ENCODE results near the gene PRSS33. TPM values are rescaled to one million over a fixed set of nuclear protein-coding genes. Genes with fewer than 3 reads are reported as not detected.

Gene PRSS33
- total and polyA plus RNA-seq, 5 donors from 2014 or later, result not detected

GRCh38 chr16:2813771-2814221 is 26.4 kb upstream of the PRSS33 start:
- H3K4me1 Mint-ChIP-seq, result peaks cover 0 to 4% (median 0%) of the 10 kb centered on the region in 4 donors
- DNase-seq (no peak), ATAC-seq (ENCODE audit: low read depth in 2 of 2) (no peak)
- H3K36me3 Mint-ChIP-seq, result no peaks in the 10 kb centered on the region
- Histone ChIP-seq H3K4me3 (ENCODE audit: low read depth, low read length) (no peak overlapping the region), H3K27me3 (ENCODE audit: control insufficient read depth, insufficient read depth, low read length) (no peaks in the 10 kb centered on the region), H3K36me3 (ENCODE audit: control insufficient read depth, insufficient read depth, low read length) (no peaks in the 10 kb centered on the region), H3K27ac (ENCODE audit: insufficient read depth, low read length, poor library complexity, severe bottlenecking) (no peak overlapping the region), H3K4me1 (ENCODE audit: control insufficient read depth, insufficient read depth, low read length, poor library complexity, severe bottlenecking) (no peaks in the 10 kb centered on the region), H3K9me3 (ENCODE audit: control insufficient read depth in 2 of 2, low read length in 2 of 2) (no peaks in the 10 kb centered on the region)
- no peak overlapping the region for H3K27ac Mint-ChIP-seq
- no peak overlapping the region for H3K4me3 Mint-ChIP-seq
- peaks cover 0 to 2% (median 0%) of the 10 kb centered on the region in 7 donors for H3K9me3 Mint-ChIP-seq
- peaks cover 11% of the 10 kb centered on the region for H3K27me3 Mint-ChIP-seq

- H3K4me1 Mint-ChIP-seq, result peaks cover 0 to 2% (median 0%) of the 10 kb centered on the region in 4 donors
- Histone ChIP-seq H3K36me3 (ENCODE audit: control insufficient read depth, insufficient read depth, low read length) (no peaks in the 10 kb centered on the region), H3K9me3 (ENCODE audit: control insufficient read depth in 2 of 2, low read length in 2 of 2) (no peaks in the 10 kb centered on the region), H3K27ac (ENCODE audit: insufficient read depth, low read length, poor library complexity, severe bottlenecking) (no peak overlapping the region), H3K4me1 (ENCODE audit: control insufficient read depth, insufficient read depth, low read length, poor library complexity, severe bottlenecking) (no peaks in the 10 kb centered on the region), H3K4me3 (ENCODE audit: low read depth, low read length) (no peak overlapping the region), H3K27me3 (ENCODE audit: control insufficient read depth, insufficient read depth, low read length) (no peaks in the 10 kb centered on the region)
- no peaks in the 10 kb centered on the region for H3K36me3 Mint-ChIP-seq
- DNase-seq (no peak), ATAC-seq (ENCODE audit: low read depth in 2 of 2) (no peak)
- H3K4me3 Mint-ChIP-seq, result no peak overlapping the region
- H3K9me3 Mint-ChIP-seq, result peaks cover 0 to 2% (median 0%) of the 10 kb centered on the region in 7 donors
- H3K27ac Mint-ChIP-seq, result no peak overlapping the region
- H3K27me3 Mint-ChIP-seq, result peaks cover 20% of the 10 kb centered on the region
These were observed 24.5 kb upstream of the PRSS33 start for GRCh38 chr16:2811703-2812471.

GRCh38 chr16:2810651-2811050 is 23.3 kb upstream of the PRSS33 start:
- Mint-ChIP-seq H3K36me3 (no peaks in the 10 kb centered on the region), H3K27ac (no peak overlapping the region), H3K4me3 (no peak overlapping the region), H3K27me3 (peaks cover 25% of the 10 kb centered on the region), H3K9me3 (peaks cover 0 to 2% (median 0%) of the 10 kb centered on the region in 7 donors), H3K4me1 (no peaks in the 10 kb centered on the region)
- DNase-seq, result no peak
- H3K4me1 ChIP-seq (ENCODE audit: control insufficient read depth, insufficient read depth, low read length, poor library complexity, severe bottlenecking), result no peaks in the 10 kb centered on the region
- no peaks in the 10 kb centered on the region for H3K36me3 ChIP-seq (ENCODE audit: control insufficient read depth, insufficient read depth, low read length)
- H3K27me3 ChIP-seq (ENCODE audit: control insufficient read depth, insufficient read depth, low read length), result no peaks in the 10 kb centered on the region
- no peaks in the 10 kb centered on the region for H3K9me3 ChIP-seq (ENCODE audit: control insufficient read depth in 2 of 2, low read length in 2 of 2)
- no peak overlapping the region for H3K4me3 ChIP-seq (ENCODE audit: low read depth, low read length)
- no peak for ATAC-seq (ENCODE audit: low read depth in 2 of 2)
- no peak overlapping the region for H3K27ac ChIP-seq (ENCODE audit: insufficient read depth, low read length, poor library complexity, severe bottlenecking)

- Histone ChIP-seq H3K27me3 (ENCODE audit: control insufficient read depth, insufficient read depth, low read length) (no peaks in the 10 kb centered on the region), H3K27ac (ENCODE audit: insufficient read depth, low read length, poor library complexity, severe bottlenecking) (no peak overlapping the region), H3K4me1 (ENCODE audit: control insufficient read depth, insufficient read depth, low read length, poor library complexity, severe bottlenecking) (no peaks in the 10 kb centered on the region), H3K4me3 (ENCODE audit: low read depth, low read length) (no peak overlapping the region), H3K9me3 (ENCODE audit: control insufficient read depth in 2 of 2, low read length in 2 of 2) (peaks cover 0 to 8% of the 10 kb centered on the region in 2 experiments), H3K36me3 (ENCODE audit: control insufficient read depth, insufficient read depth, low read length) (no peaks in the 10 kb centered on the region)
- Mint-ChIP-seq H3K36me3 (no peaks in the 10 kb centered on the region), H3K9me3 (peaks cover 0 to 5% (median 2%) of the 10 kb centered on the region in 7 donors), H3K4me3 (no peak overlapping the region), H3K27me3 (peaks cover 25% of the 10 kb centered on the region), H3K27ac (no peak overlapping the region), H3K4me1 (no peaks in the 10 kb centered on the region)
- ATAC-seq (ENCODE audit: low read depth in 2 of 2) (no peak), DNase-seq (no peak)
These were observed 21.9 kb upstream of the PRSS33 start for GRCh38 chr16:2809149-2809760.

- H3K4me1 Mint-ChIP-seq, result no peaks in the 10 kb centered on the region
- peaks cover 0 to 13% (median 3%) of the 10 kb centered on the region in 7 donors for H3K9me3 Mint-ChIP-seq
- Histone ChIP-seq H3K36me3 (ENCODE audit: control insufficient read depth, insufficient read depth, low read length) (no peaks in the 10 kb centered on the region), H3K27ac (ENCODE audit: insufficient read depth, low read length, poor library complexity, severe bottlenecking) (no peak overlapping the region), H3K4me3 (ENCODE audit: low read depth, low read length) (no peak overlapping the region), H3K9me3 (ENCODE audit: control insufficient read depth in 2 of 2, low read length in 2 of 2) (peaks cover 2 to 15% of the 10 kb centered on the region in 2 experiments), H3K4me1 (ENCODE audit: control insufficient read depth, insufficient read depth, low read length, poor library complexity, severe bottlenecking) (no peaks in the 10 kb centered on the region), H3K27me3 (ENCODE audit: control insufficient read depth, insufficient read depth, low read length) (no peaks in the 10 kb centered on the region)
- H3K27me3 Mint-ChIP-seq, result peaks cover 26% of the 10 kb centered on the region
- no peak overlapping the region for H3K4me3 Mint-ChIP-seq
- no peak overlapping the region for H3K27ac Mint-ChIP-seq
- ATAC-seq (ENCODE audit: low read depth in 2 of 2) (no peak), DNase-seq (no peak)
- H3K36me3 Mint-ChIP-seq, result no peaks in the 10 kb centered on the region
These were observed 20.8 kb upstream of the PRSS33 start for GRCh38 chr16:2808181-2808580.

GRCh38 chr16:2806286-2806685 is 18.9 kb upstream of the PRSS33 start:
- Histone ChIP-seq H3K27me3 (ENCODE audit: control insufficient read depth, insufficient read depth, low read length) (no peaks in the 10 kb centered on the region), H3K27ac (ENCODE audit: insufficient read depth, low read length, poor library complexity, severe bottlenecking) (no peak overlapping the region), H3K4me1 (ENCODE audit: control insufficient read depth, insufficient read depth, low read length, poor library complexity, severe bottlenecking) (no peaks in the 10 kb centered on the region), H3K36me3 (ENCODE audit: control insufficient read depth, insufficient read depth, low read length) (no peaks in the 10 kb centered on the region), H3K9me3 (ENCODE audit: control insufficient read depth in 2 of 2, low read length in 2 of 2) (peaks cover 2 to 18% of the 10 kb centered on the region in 2 experiments), H3K4me3 (ENCODE audit: low read depth, low read length) (no peak overlapping the region)
- Mint-ChIP-seq H3K27me3 (peaks cover 30% of the 10 kb centered on the region), H3K36me3 (no peaks in the 10 kb centered on the region), H3K27ac (no peak overlapping the region), H3K4me3 (no peak overlapping the region), H3K9me3 (peaks cover 0 to 13% (median 3%) of the 10 kb centered on the region in 7 donors), H3K4me1 (no peaks in the 10 kb centered on the region)
- ATAC-seq (ENCODE audit: low read depth in 2 of 2) (no peak), DNase-seq (no peak)

GRCh38 chr16:2804728-2805127 is 17.4 kb upstream of the PRSS33 start:
- H3K9me3 Mint-ChIP-seq, result peaks cover 0 to 13% (median 3%) of the 10 kb centered on the region in 7 donors
- peaks cover 2 to 18% of the 10 kb centered on the region in 2 experiments for H3K9me3 ChIP-seq (ENCODE audit: control insufficient read depth in 2 of 2, low read length in 2 of 2)

More at GRCh38 chr16:2804728-2805127, 17.4 kb upstream of the PRSS33 start:
- no peaks in the 10 kb centered on the region for H3K27me3 ChIP-seq (ENCODE audit: control insufficient read depth, insufficient read depth, low read length)
- no peak overlapping the region for H3K27ac ChIP-seq (ENCODE audit: insufficient read depth, low read length, poor library complexity, severe bottlenecking)
- peaks cover 27% of the 10 kb centered on the region for H3K27me3 Mint-ChIP-seq
- H3K4me3 Mint-ChIP-seq, result no peak overlapping the region
- no peak overlapping the region for H3K4me3 ChIP-seq (ENCODE audit: low read depth, low read length)
- H3K27ac Mint-ChIP-seq, result no peak overlapping the region
- H3K36me3 Mint-ChIP-seq, result no peaks in the 10 kb centered on the region
- DNase-seq (no peak), ATAC-seq (ENCODE audit: low read depth in 2 of 2) (no peak)
- H3K4me1 Mint-ChIP-seq, result no peaks in the 10 kb centered on the region
- no peaks in the 10 kb centered on the region for H3K4me1 ChIP-seq (ENCODE audit: control insufficient read depth, insufficient read depth, low read length, poor library complexity, severe bottlenecking)
- no peaks in the 10 kb centered on the region for H3K36me3 ChIP-seq (ENCODE audit: control insufficient read depth, insufficient read depth, low read length)

Measured in CD4-positive, CD25-positive, alpha-beta regulatory T cell (primary cell).